ENCODE results near the gene DDX41.

The DDX41 gene

GRCh38 chr5:177465044-177465443 is 51.7 kb downstream of the DDX41 start:
- H3K4me3 ChIP-seq (ENCODE audit: control insufficient read depth, low read depth, low read length): no peak overlapping the region
- TF ChIP-seq, protein P1, sequence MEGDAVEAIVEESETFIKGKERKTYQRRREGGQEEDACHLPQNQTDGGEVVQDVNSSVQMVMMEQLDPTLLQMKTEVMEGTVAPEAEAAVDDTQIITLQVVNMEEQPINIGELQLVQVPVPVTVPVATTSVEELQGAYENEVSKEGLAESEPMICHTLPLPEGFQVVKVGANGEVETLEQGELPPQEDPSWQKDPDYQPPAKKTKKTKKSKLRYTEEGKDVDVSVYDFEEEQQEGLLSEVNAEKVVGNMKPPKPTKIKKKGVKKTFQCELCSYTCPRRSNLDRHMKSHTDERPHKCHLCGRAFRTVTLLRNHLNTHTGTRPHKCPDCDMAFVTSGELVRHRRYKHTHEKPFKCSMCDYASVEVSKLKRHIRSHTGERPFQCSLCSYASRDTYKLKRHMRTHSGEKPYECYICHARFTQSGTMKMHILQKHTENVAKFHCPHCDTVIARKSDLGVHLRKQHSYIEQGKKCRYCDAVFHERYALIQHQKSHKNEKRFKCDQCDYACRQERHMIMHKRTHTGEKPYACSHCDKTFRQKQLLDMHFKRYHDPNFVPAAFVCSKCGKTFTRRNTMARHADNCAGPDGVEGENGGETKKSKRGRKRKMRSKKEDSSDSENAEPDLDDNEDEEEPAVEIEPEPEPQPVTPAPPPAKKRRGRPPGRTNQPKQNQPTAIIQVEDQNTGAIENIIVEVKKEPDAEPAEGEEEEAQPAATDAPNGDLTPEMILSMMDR (conservative IDR thresholded peaks at IDR 0.05; ENCODE audit: control insufficient read depth, insufficient read depth, low read depth, low read length): no peak
- no peak for DNase-seq (ENCODE audit: low read depth)

- TF ChIP-seq, protein P1 (conservative IDR thresholded peaks at IDR 0.05; ENCODE audit: control insufficient read depth, insufficient read depth, low read depth, low read length): no peak
- no peak for DNase-seq (ENCODE audit: low read depth)
- no peak overlapping the region for H3K4me3 ChIP-seq (ENCODE audit: control insufficient read depth, low read depth, low read length)
These were observed 54.6 kb downstream of the DDX41 start for GRCh38 chr5:177462021-177462670.
